Trophoblast cell (in vitro differentiated cells and primary cell): ENCODE results near the gene LYPD6B.

Experiments
- DNase-seq, 2 donors: peaks; one replicate each; pipeline ENCODE4 v3.0.0-alpha.2; 2016
- H2AFZ ChIP-seq: 2 replicates; pipeline ENCODE4 v1.6.1; 2013; ENCODE audit warnings: low read length, moderate library complexity, mild to moderate bottlenecking; ENCODE audit not compliant: insufficient read depth, poor library complexity
- H2AK5ac ChIP-seq: 2 replicates; pipeline ENCODE4 v1.6.1; 2013; ENCODE audit warnings: mild to moderate bottlenecking, low read length
- H2BK120ac ChIP-seq: 2 replicates; pipeline ENCODE4 v1.6.1; 2013; ENCODE audit warnings: low read length, mild to moderate bottlenecking, moderate library complexity; ENCODE audit not compliant: insufficient read depth, poor library complexity
- H2BK12ac ChIP-seq: 2 replicates; pipeline ENCODE4 v1.6.1; 2013; ENCODE audit warnings: mild to moderate bottlenecking, low read length, moderate library complexity
- H2BK5ac ChIP-seq: 2 replicates; pipeline ENCODE4 v1.6.1; 2013; ENCODE audit warnings: low read length, low read depth, moderate library complexity, mild to moderate bottlenecking; ENCODE audit not compliant: poor library complexity
- H3K14ac ChIP-seq: 2 replicates; pipeline ENCODE4 v1.6.1; 2013; ENCODE audit warnings: mild to moderate bottlenecking, low read length
- H3K18ac ChIP-seq: 2 replicates; pipeline ENCODE4 v1.6.1; 2013; ENCODE audit warnings: mild to moderate bottlenecking, low read length
- H3K23ac ChIP-seq: 2 replicates; pipeline ENCODE4 v1.6.1; 2013; ENCODE audit warnings: low read length
- H3K27ac ChIP-seq: 2 replicates; pipeline ENCODE4 v1.5.1; 2013; ENCODE audit warnings: low read depth, mild to moderate bottlenecking, inconsistent platforms, low read length, moderate library complexity
- H3K27me3 ChIP-seq: 2 replicates; pipeline ENCODE4 v1.6.1; 2013; ENCODE audit warnings: inconsistent platforms, mild to moderate bottlenecking, low read length, moderate library complexity; ENCODE audit not compliant: insufficient read depth
- H3K36me3 ChIP-seq, 2 experiments: 1 replicate in 1 of 2; 2 replicates in 1 of 2; pipeline ENCODE4 v1.6.1; 2013; ENCODE audit warnings: low read length in 2 of 2, mild to moderate bottlenecking in 2 of 2, moderate library complexity in 1 of 2; ENCODE audit not compliant: insufficient read depth in 2 of 2, control insufficient read depth in 1 of 2
- H3K4ac ChIP-seq: 2 replicates; pipeline ENCODE4 v1.6.1; 2013; ENCODE audit warnings: low read depth, mild to moderate bottlenecking, low read length, moderate library complexity
- H3K4me1 ChIP-seq, 2 experiments: 1 replicate in 1 of 2; 2 replicates in 1 of 2; pipeline ENCODE4 v1.6.1; 2013; ENCODE audit warnings: low read length in 2 of 2, mild to moderate bottlenecking in 2 of 2, moderate library complexity in 1 of 2; ENCODE audit not compliant: insufficient read depth in 2 of 2, control insufficient read depth in 1 of 2
- H3K4me2 ChIP-seq: 2 replicates; pipeline ENCODE4 v1.6.1; 2013; ENCODE audit warnings: inconsistent platforms, mild to moderate bottlenecking, low read length, moderate library complexity
- H3K4me3 ChIP-seq: 2 replicates; pipeline ENCODE4 v1.5.1; 2013; ENCODE audit warnings: mild to moderate bottlenecking, low read depth, low read length, inconsistent platforms
- H3K79me1 ChIP-seq: one replicate; pipeline ENCODE4 v1.6.1; 2013; ENCODE audit warnings: low read length
- H3K79me2 ChIP-seq: 2 replicates; pipeline ENCODE4 v1.6.1; 2013; ENCODE audit warnings: low read length, mild to moderate bottlenecking; ENCODE audit not compliant: control insufficient read depth, insufficient read depth, poor library complexity
- H3K9ac ChIP-seq: 2 replicates; pipeline ENCODE4 v1.6.1; 2013; ENCODE audit warnings: mild to moderate bottlenecking, low read length
- H3K9me3 ChIP-seq: 2 replicates; pipeline ENCODE4 v1.6.1; 2013; ENCODE audit warnings: low read depth, mild to moderate bottlenecking, control low read depth, inconsistent platforms, low read length; ENCODE audit not compliant: insufficient read depth
- H4K12ac ChIP-seq: 2 replicates; pipeline ENCODE4 v1.6.1; 2013; ENCODE audit warnings: low read depth, mild to moderate bottlenecking, low read length, moderate library complexity
- H4K8ac ChIP-seq: 2 replicates; pipeline ENCODE4 v1.6.1; 2013; ENCODE audit warnings: low read depth, mild to moderate bottlenecking, low read length, moderate library complexity
- H4K91ac ChIP-seq: one replicate; pipeline ENCODE4 v1.6.1; 2013; ENCODE audit warnings: low read depth, mild to moderate bottlenecking, low read length, moderate library complexity
- WGBS: extraction: QIAGEN DNeasy Blood & Tissue Kit; methylation state at CpG from one replicate; pipeline ENCODE4 v1.1.7; 2013; ENCODE audit warnings: missing lambda C conversion rate; ENCODE audit not compliant: insufficient read length, insufficient coverage; ENCODE audit errors: extremely low coverage; 5-methylcytosine and 5-hydroxymethylcytosine counted together

LYPD6B gene

DNA sequence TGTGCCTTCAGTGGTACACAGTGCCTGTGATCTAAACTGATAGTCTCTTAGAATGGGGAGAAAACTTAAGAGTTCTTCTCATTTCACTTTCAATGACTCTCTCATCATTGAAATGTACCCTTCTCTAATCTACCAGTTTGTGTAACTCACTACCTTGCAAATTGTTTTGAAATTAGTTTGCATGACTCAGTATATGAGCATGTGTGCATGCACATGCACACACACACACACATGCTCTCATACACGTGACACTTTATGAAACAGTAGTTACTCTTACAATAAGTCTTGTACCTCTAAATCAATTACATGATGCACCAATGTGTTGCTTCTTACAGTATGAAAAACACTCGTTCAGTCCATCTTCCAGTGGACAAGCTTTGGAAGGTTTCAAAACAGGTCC lies 10.6 kb downstream of the LYPD6B start:
- Histone ChIP-seq H3K27ac (no peak overlapping the region), H4K12ac (no peak overlapping the region), H3K4me3 (no peak overlapping the region), H3K9me3 (no peaks in the 10 kb centered on the region), H3K79me2 (no peaks in the 10 kb centered on the region), H3K4me1 (peaks cover 2 to 10% of the 10 kb centered on the region in 2 experiments), H3K27me3 (no peaks in the 10 kb centered on the region), H4K8ac (no peak overlapping the region), H3K79me1 (peaks cover 1% of the 10 kb centered on the region), H3K14ac (no peak overlapping the region), H2BK5ac (no peak overlapping the region), H3K18ac (no peak overlapping the region), H3K23ac (no peak overlapping the region), H3K36me3 (no peaks in the 10 kb centered on the region), H2AK5ac (no peak overlapping the region), H3K4ac (no peak overlapping the region), H2BK12ac (no peak overlapping the region), H2AFZ (no peak overlapping the region), H3K9ac (no peak overlapping the region), H3K4me2 (no peak overlapping the region), H4K91ac (no peak overlapping the region), H2BK120ac (no peak overlapping the region)
- WGBS, result no CpG with 5 or more reads among the region's 2 CpGs
- DNase-seq, result peak; percentile 35 to 72

DNA sequence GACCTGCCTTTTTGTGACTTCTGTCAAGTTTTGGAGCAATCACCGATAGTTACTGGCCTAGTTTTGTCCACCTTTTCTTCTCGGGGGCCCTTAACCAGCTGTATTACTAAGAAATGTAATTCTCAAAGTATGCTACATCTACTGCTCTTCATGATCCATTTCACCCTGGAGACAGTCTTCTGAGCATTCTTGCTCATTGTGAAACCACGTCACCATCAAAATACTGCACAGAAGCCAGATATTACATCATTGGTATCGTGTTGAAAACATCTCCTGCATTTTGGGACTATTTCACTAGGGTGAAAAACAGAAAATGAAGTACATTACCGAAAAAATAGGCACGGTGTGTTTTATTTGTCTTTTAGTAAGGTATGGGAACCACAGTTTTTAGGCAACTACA lies 11.7 kb downstream of the LYPD6B start:
- no peak overlapping the region for H3K27ac ChIP-seq
- no peak overlapping the region for H3K23ac ChIP-seq
- H3K79me1 ChIP-seq, result peaks cover 1% of the 10 kb centered on the region
- H3K18ac ChIP-seq, result peak overlapping the region; percentile 33
- no peak overlapping the region for H2AK5ac ChIP-seq
- H3K9ac ChIP-seq, result no peak overlapping the region
- H3K14ac ChIP-seq, result no peak overlapping the region
- no peak overlapping the region for H2BK12ac ChIP-seq
- H3K4me1 ChIP-seq, result peaks cover 2 to 10% of the 10 kb centered on the region in 2 experiments
- H3K4me2 ChIP-seq, result no peak overlapping the region
- H3K36me3 ChIP-seq, result no peaks in the 10 kb centered on the region
- H4K8ac ChIP-seq, result no peak overlapping the region
- no peaks in the 10 kb centered on the region for H3K9me3 ChIP-seq
- H3K79me2 ChIP-seq, result no peaks in the 10 kb centered on the region
- no peaks in the 10 kb centered on the region for H3K27me3 ChIP-seq
- H2BK120ac ChIP-seq, result no peak overlapping the region
- H4K91ac ChIP-seq, result no peak overlapping the region
- H3K4ac ChIP-seq, result peak overlapping the region; percentile 53
- H3K4me3 ChIP-seq, result no peak overlapping the region
- no peak overlapping the region for H2AFZ ChIP-seq
- peak in 1 of 2 donors; percentile 83 for DNase-seq
- WGBS, result no CpG with 5 or more reads among the region's 6 CpGs
- H4K12ac ChIP-seq, result no peak overlapping the region
- no peak overlapping the region for H2BK5ac ChIP-seq

GRCh38 chr2:149055751-149056150 lies 17.3 kb downstream of the LYPD6B start:
- no peaks in the 10 kb centered on the region for H3K27me3 ChIP-seq
- peaks cover 2% of the 10 kb centered on the region for H3K79me2 ChIP-seq
- DNase-seq, result no peak
- no CpG with 5 or more reads among the region's 1 CpG for WGBS
- peaks cover 0 to 1% of the 10 kb centered on the region in 2 experiments for H3K36me3 ChIP-seq
- H2AK5ac ChIP-seq, result no peak overlapping the region
- H3K4me1 ChIP-seq, result peaks cover 13 to 22% of the 10 kb centered on the region in 2 experiments
- H3K18ac ChIP-seq, result no peak overlapping the region
- no peak overlapping the region for H3K4me3 ChIP-seq
- H3K9me3 ChIP-seq, result no peaks in the 10 kb centered on the region
- H3K27ac ChIP-seq, result no peak overlapping the region
- H2BK5ac ChIP-seq, result no peak overlapping the region
- no peak overlapping the region for H3K23ac ChIP-seq
- H4K8ac ChIP-seq, result no peak overlapping the region
- H3K4ac ChIP-seq, result no peak overlapping the region
- H3K79me1 ChIP-seq, result peaks cover 4% of the 10 kb centered on the region
- no peak overlapping the region for H4K91ac ChIP-seq
- H2BK12ac ChIP-seq, result no peak overlapping the region
- H2BK120ac ChIP-seq, result no peak overlapping the region
- H3K14ac ChIP-seq, result no peak overlapping the region
- H2AFZ ChIP-seq, result no peak overlapping the region
- no peak overlapping the region for H3K9ac ChIP-seq
- H3K4me2 ChIP-seq, result no peak overlapping the region
- H4K12ac ChIP-seq, result no peak overlapping the region

DNA sequence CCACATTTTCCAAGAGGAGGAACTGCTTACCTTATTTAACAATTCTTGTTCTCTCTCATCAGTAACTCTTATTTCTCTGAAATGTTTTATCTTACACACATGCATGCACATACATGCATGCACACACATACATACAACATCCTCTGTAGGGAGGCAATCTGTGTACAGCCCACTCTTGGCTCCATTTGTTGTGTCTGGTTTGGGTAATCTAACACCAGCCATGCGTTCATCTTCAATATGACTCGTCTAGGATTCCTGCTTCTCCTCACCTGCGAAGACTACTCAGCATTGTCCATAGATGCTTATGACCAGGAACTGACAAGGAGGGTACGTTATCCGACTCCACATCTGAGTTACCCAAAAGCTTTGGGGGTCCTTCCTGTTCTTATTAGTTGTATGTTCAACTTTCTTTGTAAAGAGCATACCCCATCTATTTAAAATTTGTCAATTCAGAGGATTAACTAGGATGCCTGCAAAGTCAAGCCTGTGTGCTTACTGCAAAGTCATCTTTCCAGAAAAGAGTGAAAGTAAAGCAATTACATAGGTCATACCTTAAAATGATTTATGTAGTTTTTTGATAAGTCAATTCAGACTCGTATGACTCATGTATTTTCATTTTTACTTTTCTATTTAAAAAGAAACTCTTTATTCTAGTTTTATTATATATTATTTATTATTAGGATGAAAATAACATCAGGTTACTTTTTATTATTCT lies 18.2 kb downstream of the LYPD6B start:
- Histone ChIP-seq H4K91ac (no peak overlapping the region), H2BK12ac (no peak overlapping the region), H2AFZ (no peak overlapping the region), H2BK5ac (no peak overlapping the region), H4K12ac (no peak overlapping the region), H3K9ac (no peak overlapping the region), H3K4me1 (peaks cover 13 to 29% of the 10 kb centered on the region in 2 experiments), H2AK5ac (no peak overlapping the region), H4K8ac (no peak overlapping the region), H3K36me3 (peaks cover 0 to 1% of the 10 kb centered on the region in 2 experiments), H3K4me2 (no peak overlapping the region), H3K14ac (no peak overlapping the region), H3K79me1 (peaks cover 4% of the 10 kb centered on the region), H2BK120ac (no peak overlapping the region), H3K9me3 (no peaks in the 10 kb centered on the region), H3K27ac (no peak overlapping the region), H3K18ac (no peak overlapping the region), H3K4me3 (no peak overlapping the region), H3K23ac (peak overlapping the region; percentile 30), H3K27me3 (no peaks in the 10 kb centered on the region), H3K4ac (no peak overlapping the region), H3K79me2 (peaks cover 2% of the 10 kb centered on the region)
- WGBS, result no CpG with 5 or more reads among the region's 6 CpGs
- no peak for DNase-seq
